Stimulated activated CD4-positive, alpha-beta T cell treated with anti-CD3 and anti-CD28 coated beads, Interleukin-4, amount 100 ng/mL, for 4 hours (primary cell): ENCODE data around the gene TEX261.

Experiments
- DNase-seq, 2 experiments: peaks; one replicate each; pipeline ENCODE4 v3.0.0-alpha.2; 2020

TEX261 gene

GRCh38 chr2:70981421-70981820 lies 13.3 kb downstream of the TEX261 start:
- no peak for DNase-seq

- no peak for DNase-seq
Observed at GRCh38 chr2:70979626-70980025, 15.0 kb downstream of the TEX261 start.

GRCh38 chr2:70979180-70979488 lies 15.5 kb downstream of the TEX261 start:
- DNase-seq, result no peak

GRCh38 chr2:70978341-70979179 lies 16.1 kb downstream of the TEX261 start, which contains the start of gene ANKRD53:
Gene ANKRD53, plus strand, starts transcription at chr2:70978630. Its CDS starts 16 bp downstream, at chr2:70978646.
- no peak for DNase-seq

- DNase-seq, result peak in 1 of 2 experiments; percentile 44
Observed at GRCh38 chr2:70977605-70978205, 17.0 kb downstream of the TEX261 start.

GRCh38 chr2:70975237-70975636 lies 19.4 kb downstream of the TEX261 start:
- DNase-seq, result no peak

GRCh38 chr2:70974592-70974991 lies 20.1 kb downstream of the TEX261 start:
- no peak for DNase-seq

GRCh38 chr2:70967189-70967588 lies 27.5 kb downstream of the TEX261 start:
- no peak for DNase-seq

GRCh38 chr2:70966681-70967080 lies 28.0 kb downstream of the TEX261 start:
- no peak for DNase-seq

- no peak for DNase-seq
Observed at GRCh38 chr2:70965506-70965905, 29.2 kb downstream of the TEX261 start.

GRCh38 chr2:70964596-70965386 lies 29.9 kb downstream of the TEX261 start:
- DNase-seq, result peak; percentile 74 to 84

GRCh38 chr2:70964133-70964532 lies 30.5 kb downstream of the TEX261 start:
- DNase-seq, result no peak

- no peak for DNase-seq
Observed at GRCh38 chr2:70962885-70963878, 31.5 kb downstream of the TEX261 start.

GRCh38 chr2:70962211-70962884 lies 32.3 kb downstream of the TEX261 start:
- no peak for DNase-seq

GRCh38 chr2:70961648-70961994 lies 33.1 kb downstream of the TEX261 start:
- DNase-seq, result no peak

- DNase-seq, result no peak
Observed at GRCh38 chr2:70960833-70961647, 33.6 kb downstream of the TEX261 start.

- DNase-seq, result no peak
Observed at GRCh38 chr2:70959851-70960832, 34.5 kb downstream of the TEX261 start.

- no peak for DNase-seq
Observed at GRCh38 chr2:70959271-70959761, 35.4 kb downstream of the TEX261 start.

- DNase-seq, result no peak
Observed at GRCh38 chr2:70958759-70959158, 35.9 kb downstream of the TEX261 start.

- DNase-seq, result no peak
Observed at GRCh38 chr2:70957798-70958197, 36.9 kb downstream of the TEX261 start.
